HCT116 (cell line): Measurements from ENCODE around the gene BET1L. TPM values are rescaled to one million over a fixed set of nuclear protein-coding genes. Genes with fewer than 3 reads are reported as not detected.

Source experiments
- ATAC-seq: fragments of 200-7000 bp; cut with Tn5 transposase; 2 replicates; pipeline ENCODE4 v1.9.1; 2020; ENCODE audit warnings: mild to moderate bottlenecking, moderate library complexity
- BruUV-seq: library from RNA; stranded (reverse); fragments of 400-500 nt; replicated peaks from 2 replicates; lab custom pipeline; 2021; lab: Mats Ljungman, UMichigan
- CTCF ChIA-PET: fragments of 300-600 bp; sonication (Branson Sonifier 250); formaldehyde crosslinking; loops from one replicate; lab custom pipeline; 2021; ENCODE audit warnings: antibody characterized with exemption; lab: Charles Lee
- POLR2A ChIA-PET: fragments of 300-600, 350-600 bp; sonication (Branson Sonifier 250); formaldehyde crosslinking; loops from one replicate; lab custom pipeline; 2021; ENCODE audit warnings: antibody characterized with exemption; lab: Charles Lee
- RAD21 ChIA-PET, 2 experiments: fragments of 300-600 bp; sonication (Branson Sonifier 250); formaldehyde crosslinking; loops; one replicate each; lab custom pipeline; 2023; ENCODE audit warnings: low total read pairs in 2 of 2; ENCODE audit not compliant: uncharacterized antibody in 2 of 2, unreplicated experiment in 2 of 2, low non-redundant PET in 1 of 2; lab: Charles Lee
- DNase-seq: peaks from one replicate; pipeline ENCODE4 v3.0.0-alpha.2; 2010; ENCODE audit warnings: low read depth, low spot score
- H2AFZ ChIP-seq: fragments of 200-600 bp; shearing (Covaris generic), sonication (generic); 2 replicates; pipeline ENCODE4 v1.6.1; 2017; ENCODE audit warnings: low read depth, mixed run types, mixed read lengths, antibody characterized with exemption, low read length; ENCODE audit not compliant: poor library complexity, severe bottlenecking
- H3K27ac ChIP-seq: 2 replicates; pipeline ENCODE4 v1.5.1; 2012; ENCODE audit warnings: low read depth, low read length
- H3K27me3 ChIP-seq: fragments of 200-600 bp; sonication (generic); 2 replicates; pipeline ENCODE4 v1.6.1; 2016; ENCODE audit warnings: mixed run types, low read length, mixed read lengths; ENCODE audit not compliant: insufficient read depth
- H3K36me3 ChIP-seq, 2 experiments: fragments of 200-500 bp in 1 of 2; fragments of 200-600 bp in 1 of 2; sonication (Bioruptor generic) in 1 of 2; sonication (generic) in 1 of 2; 2 replicates each; pipeline versions ENCODE4 v1.5.1 to v1.6.1; 2014 to 2016; ENCODE audit warnings: low read length in 2 of 2, inconsistent platforms in 1 of 2, mixed read lengths in 1 of 2, mixed run types in 1 of 2; ENCODE audit not compliant: insufficient read depth in 2 of 2, control insufficient read depth in 1 of 2
- H3K4me1 ChIP-seq, 2 experiments: fragments of 200-600 bp in 1 of 2; sonication (generic) in 1 of 2; 2 replicates each; pipeline versions ENCODE4 v1.5.1 to v1.6.1; 2012 to 2017; ENCODE audit warnings: low read length in 2 of 2, inconsistent platforms in 1 of 2, mild to moderate bottlenecking in 1 of 2, mixed read lengths in 1 of 2, mixed run types in 1 of 2, moderate library complexity in 1 of 2; ENCODE audit not compliant: insufficient read depth in 2 of 2, control insufficient read depth in 1 of 2
- H3K4me2 ChIP-seq: fragments of 200-600 bp; sonication (generic); 2 replicates; pipeline ENCODE4 v1.6.1; 2017; ENCODE audit warnings: mixed run types, low read length, mixed read lengths
- H3K4me3 ChIP-seq, 2 experiments: fragments of 200-600 bp in 1 of 2; sonication (generic) in 1 of 2; replicated peaks in 1 of 2; 2 replicates each; pipeline ENCODE4 v1.5.1; 2011 to 2016; ENCODE audit warnings: low read length in 2 of 2, control low read depth in 1 of 2, low read depth in 1 of 2, mild to moderate bottlenecking in 1 of 2, mixed read lengths in 1 of 2, mixed run types in 1 of 2
- H3K79me2 ChIP-seq: fragments of 200-600 bp; sonication (generic); 2 replicates; pipeline ENCODE4 v1.6.1; 2017; ENCODE audit warnings: mild to moderate bottlenecking, mixed run types, low read length, moderate library complexity, mixed read lengths; ENCODE audit not compliant: insufficient read depth
- H3K9ac ChIP-seq: fragments of 200-600 bp; sonication (generic); 2 replicates; pipeline ENCODE4 v1.6.1; 2016; ENCODE audit warnings: low read length, mixed read lengths
- H3K9me2 ChIP-seq: fragments of 200-600 bp; sonication (generic), shearing (Covaris generic); 2 replicates; pipeline ENCODE4 v1.6.1; 2017; ENCODE audit warnings: mixed run types, mild to moderate bottlenecking, moderate library complexity; ENCODE audit not compliant: insufficient read depth
- H3K9me3 ChIP-seq, 2 experiments: fragments of 200-500 bp in 1 of 2; fragments of 200-600 bp in 1 of 2; sonication (Bioruptor generic) in 1 of 2; sonication (generic) in 1 of 2; 2 replicates each; pipeline ENCODE4 v1.6.1; 2014 to 2017; ENCODE audit warnings: low read length in 2 of 2, mixed read lengths in 2 of 2, inconsistent platforms in 1 of 2, low read depth in 1 of 2, mild to moderate bottlenecking in 1 of 2, mixed run types in 1 of 2, moderate library complexity in 1 of 2; ENCODE audit not compliant: control insufficient read depth in 1 of 2, insufficient read depth in 1 of 2
- H4K20me1 ChIP-seq: fragments of 200-600 bp; sonication (generic), shearing (Covaris generic); 2 replicates; pipeline ENCODE4 v1.6.1; 2017; ENCODE audit warnings: mixed run types, mild to moderate bottlenecking, moderate library complexity; ENCODE audit not compliant: insufficient read depth
- CBX3 ChIP-seq: IDR thresholded peaks from 2 replicates; pipeline ENCODE4 v1.6.1; 2012; ENCODE audit warnings: low read depth
- CEBPB ChIP-seq: IDR thresholded peaks from 2 replicates; pipeline ENCODE4 v1.6.1; 2012; ENCODE audit warnings: low read depth
- ELF1 ChIP-seq: IDR thresholded peaks from 2 replicates; pipeline ENCODE4 v1.6.1; 2012; ENCODE audit warnings: low read depth, borderline replicate concordance
- EZH2phosphoT487 ChIP-seq: fragments of 200-600 bp; IDR thresholded peaks from 2 replicates; pipeline ENCODE4 v1.6.1; 2018; ENCODE audit warnings: antibody characterized with exemption, borderline replicate concordance
- FOSL1 ChIP-seq: IDR thresholded peaks from 2 replicates; pipeline ENCODE4 v1.6.1; 2012; ENCODE audit warnings: low read depth
- JUND ChIP-seq: IDR thresholded peaks from 2 replicates; pipeline ENCODE4 v1.6.1; 2012
- POLR2A ChIP-seq: IDR thresholded peaks from 2 replicates; pipeline ENCODE4 v1.7.0; 2011; ENCODE audit warnings: borderline replicate concordance; ENCODE audit not compliant: insufficient read depth, insufficient read length; ENCODE audit errors: extremely low read depth
- POLR2AphosphoS5 ChIP-seq: IDR thresholded peaks from 2 replicates; pipeline ENCODE4 v1.6.1; 2011; ENCODE audit warnings: mild to moderate bottlenecking, low read depth, low read length, moderate library complexity
- RAD21 ChIP-seq: IDR thresholded peaks from 2 replicates; pipeline ENCODE4 v1.6.1; 2012; ENCODE audit warnings: low read depth, mild to moderate bottlenecking
- SP1 ChIP-seq: IDR thresholded peaks from 2 replicates; pipeline ENCODE4 v1.6.1; 2012; ENCODE audit warnings: low read depth
- SRF ChIP-seq: IDR thresholded peaks from 2 replicates; pipeline ENCODE4 v1.6.1; 2012; ENCODE audit warnings: low read depth
- TCF7L2 ChIP-seq: IDR thresholded peaks from 2 replicates; pipeline ENCODE4 v1.7.0; 2011; ENCODE audit warnings: borderline replicate concordance, inconsistent platforms; ENCODE audit not compliant: insufficient read depth, insufficient read length; ENCODE audit errors: extremely low read depth
- YY1 ChIP-seq: IDR thresholded peaks from 2 replicates; pipeline ENCODE4 v1.6.1; 2011; ENCODE audit warnings: low read length, low read depth, moderate library complexity, mild to moderate bottlenecking; ENCODE audit not compliant: insufficient replicate concordance; ENCODE audit errors: extremely low read depth
- ZFX ChIP-seq: fragments of 450-650 bp; IDR thresholded peaks from 2 replicates; pipeline ENCODE4 v1.6.1; 2017
- intact Hi-C: fragments of 100-400 bp; cut with micrococcal nuclease; formaldehyde crosslinking; loops from 2 replicates; pipeline ENCODE4 v1.10.0; 2022
- total RNA-seq: library from RNA; stranded (reverse); gene quantifications from one replicate; pipeline ENCODE4 v1.2.1, GENCODE V29; 2021; ENCODE audit not compliant: unreplicated experiment
- TF ChIP-seq, protein P1 (sequence below): IDR thresholded peaks from 2 replicates; pipeline ENCODE4 v1.6.1; 2012
- TF ChIP-seq, protein P2 (sequence below): IDR thresholded peaks from 2 replicates; pipeline ENCODE4 v1.6.1; 2011; ENCODE audit warnings: mild to moderate bottlenecking, low read length, moderate library complexity; ENCODE audit not compliant: insufficient replicate concordance; ENCODE audit errors: extremely low read depth
- TF ChIP-seq, protein P3 (sequence below), 3 experiments: fragments of 200-600 bp in 1 of 3; sonication (generic) in 1 of 3; IDR thresholded peaks in 2 of 3; conservative IDR thresholded peaks in 1 of 3; 2 replicates each; pipeline ENCODE4 v1.5.1; 2012 to 2017; ENCODE audit warnings: low read depth in 2 of 3, low read length in 2 of 3, antibody characterized with exemption in 1 of 3, borderline replicate concordance in 1 of 3, control low read depth in 1 of 3, mild to moderate bottlenecking in 1 of 3, mixed read lengths in 1 of 3, mixed run types in 1 of 3, moderate library complexity in 1 of 3; ENCODE audit not compliant: insufficient read depth in 1 of 3

BET1L gene
- total RNA-seq, 1 experiment from 2014 or later: 49.1 TPM

DNA sequence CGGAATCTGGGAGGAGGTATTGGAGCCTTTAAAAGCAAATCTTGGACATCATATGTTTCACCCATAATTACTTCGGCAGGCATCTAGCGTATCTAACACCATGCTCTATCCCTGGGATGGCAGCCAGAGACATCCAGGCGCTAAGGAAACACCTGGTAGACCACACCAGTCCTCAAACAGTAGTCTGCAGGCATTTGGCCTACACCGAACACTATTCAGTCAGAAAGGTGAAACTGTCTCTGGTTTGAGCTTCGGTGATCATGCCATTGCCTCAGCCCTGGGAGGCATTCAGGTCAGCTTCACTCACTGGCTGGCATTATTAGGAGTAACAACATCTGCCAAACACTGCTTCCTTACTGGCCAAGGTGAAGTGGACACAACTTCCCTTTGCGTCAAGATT, 17.2 kb upstream of the BET1L start:
- Histone ChIP-seq H3K9me2 (no peaks in the 10 kb centered on the region), H3K4me3 (no peak overlapping the region), H3K9me3 (no peaks in the 10 kb centered on the region), H3K27me3 (no peaks in the 10 kb centered on the region), H3K36me3 (no peaks in the 10 kb centered on the region), H4K20me1 (no peaks in the 10 kb centered on the region), H3K79me2 (no peaks in the 10 kb centered on the region), H3K4me1 (no peaks in the 10 kb centered on the region), H2AFZ (no peak overlapping the region)
- no peak for ATAC-seq
- CTCF ChIA-PET: no interaction called here
- POLR2A ChIA-PET: no interaction called here
- no TSS peak for BruUV-seq
- RAD21 ChIA-PET: no interaction called here
- no peak for DNase-seq
- TF ChIP-seq, protein P1, sequence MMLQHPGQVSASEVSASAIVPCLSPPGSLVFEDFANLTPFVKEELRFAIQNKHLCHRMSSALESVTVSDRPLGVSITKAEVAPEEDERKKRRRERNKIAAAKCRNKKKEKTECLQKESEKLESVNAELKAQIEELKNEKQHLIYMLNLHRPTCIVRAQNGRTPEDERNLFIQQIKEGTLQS: no peak
- no peak for TF ChIP-seq POLR2A
- TF ChIP-seq TCF7L2: no peak
- no peak for TF ChIP-seq EZH2phosphoT487
- TF ChIP-seq, protein P2, sequence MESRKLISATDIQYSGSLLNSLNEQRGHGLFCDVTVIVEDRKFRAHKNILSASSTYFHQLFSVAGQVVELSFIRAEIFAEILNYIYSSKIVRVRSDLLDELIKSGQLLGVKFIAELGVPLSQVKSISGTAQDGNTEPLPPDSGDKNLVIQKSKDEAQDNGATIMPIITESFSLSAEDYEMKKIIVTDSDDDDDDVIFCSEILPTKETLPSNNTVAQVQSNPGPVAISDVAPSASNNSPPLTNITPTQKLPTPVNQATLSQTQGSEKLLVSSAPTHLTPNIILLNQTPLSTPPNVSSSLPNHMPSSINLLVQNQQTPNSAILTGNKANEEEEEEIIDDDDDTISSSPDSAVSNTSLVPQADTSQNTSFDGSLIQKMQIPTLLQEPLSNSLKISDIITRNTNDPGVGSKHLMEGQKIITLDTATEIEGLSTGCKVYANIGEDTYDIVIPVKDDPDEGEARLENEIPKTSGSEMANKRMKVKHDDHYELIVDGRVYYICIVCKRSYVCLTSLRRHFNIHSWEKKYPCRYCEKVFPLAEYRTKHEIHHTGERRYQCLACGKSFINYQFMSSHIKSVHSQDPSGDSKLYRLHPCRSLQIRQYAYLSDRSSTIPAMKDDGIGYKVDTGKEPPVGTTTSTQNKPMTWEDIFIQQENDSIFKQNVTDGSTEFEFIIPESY: no peak
- no peak for TF ChIP-seq JUND
- TF ChIP-seq CBX3: no peak
- TF ChIP-seq, protein P3, sequence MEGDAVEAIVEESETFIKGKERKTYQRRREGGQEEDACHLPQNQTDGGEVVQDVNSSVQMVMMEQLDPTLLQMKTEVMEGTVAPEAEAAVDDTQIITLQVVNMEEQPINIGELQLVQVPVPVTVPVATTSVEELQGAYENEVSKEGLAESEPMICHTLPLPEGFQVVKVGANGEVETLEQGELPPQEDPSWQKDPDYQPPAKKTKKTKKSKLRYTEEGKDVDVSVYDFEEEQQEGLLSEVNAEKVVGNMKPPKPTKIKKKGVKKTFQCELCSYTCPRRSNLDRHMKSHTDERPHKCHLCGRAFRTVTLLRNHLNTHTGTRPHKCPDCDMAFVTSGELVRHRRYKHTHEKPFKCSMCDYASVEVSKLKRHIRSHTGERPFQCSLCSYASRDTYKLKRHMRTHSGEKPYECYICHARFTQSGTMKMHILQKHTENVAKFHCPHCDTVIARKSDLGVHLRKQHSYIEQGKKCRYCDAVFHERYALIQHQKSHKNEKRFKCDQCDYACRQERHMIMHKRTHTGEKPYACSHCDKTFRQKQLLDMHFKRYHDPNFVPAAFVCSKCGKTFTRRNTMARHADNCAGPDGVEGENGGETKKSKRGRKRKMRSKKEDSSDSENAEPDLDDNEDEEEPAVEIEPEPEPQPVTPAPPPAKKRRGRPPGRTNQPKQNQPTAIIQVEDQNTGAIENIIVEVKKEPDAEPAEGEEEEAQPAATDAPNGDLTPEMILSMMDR (IDR thresholded peaks at IDR 0.05 in 2 of 3, conservative IDR thresholded peaks at IDR 0.05 in 1 of 3; ENCODE audit: borderline replicate concordance in 1 of 3, insufficient read depth in 1 of 3, low read depth in 2 of 3, low read length in 2 of 3): no peak
- TF ChIP-seq POLR2AphosphoS5: no peak
- no peak for TF ChIP-seq RAD21
- no peak for TF ChIP-seq CEBPB
- TF ChIP-seq SRF: no peak
- TF ChIP-seq FOSL1: no peak
- TF ChIP-seq SP1: no peak
- TF ChIP-seq ELF1: no peak
- no peak for TF ChIP-seq ZFX
- no peak for TF ChIP-seq YY1
- TF ChIP-seq, all 23 proteins: peak for 0
- no peak overlapping the region for H3K27ac ChIP-seq
- intact Hi-C loops: no loop called here
- H3K9ac ChIP-seq: no peak overlapping the region
- H3K4me2 ChIP-seq: no peak overlapping the region
